ENCODE data around the gene VDAC2. TPM values are rescaled to one million over a fixed set of nuclear protein-coding genes. Genes with fewer than 3 reads are reported as not detected.

VDAC2 gene
- total RNA-seq: 91.3 and 159 TPM in 2 replicates

GRCh38 chr10:75210282-75211006 is at the start of gene VDAC2:
VDAC2 (plus strand) TSS chr10:75210796; CDS start chr10:75211159, 363 bp downstream.

GRCh38 chr10:75235375-75236177 is 25.0 kb downstream of the VDAC2 start, which contains the start of gene COMTD1:
COMTD1 (minus strand) TSS chr10:75235957; CDS start chr10:75235928, 29 bp downstream.

Other genes starting within 250 kb of the VDAC2 start
- 17.0 and 38.4 TPM in 2 replicates for gene SAMD8, start 99.1 kb upstream of the VDAC2 start, total RNA-seq
- 10.6 and 16.7 TPM in 2 replicates for gene COMTD1, start 25.2 kb downstream of the VDAC2 start, total RNA-seq
- gene ZNF503, start 191.0 kb downstream of the VDAC2 start, total RNA-seq: 0.32 and 0.57 TPM in 2 replicates
- gene LRMDA, start 220.8 kb downstream of the VDAC2 start, total RNA-seq: 8.7 and 13.5 TPM in 2 replicates